Prostate gland (tissue), 2 donors: Measurements from ENCODE around the gene LBP. TPM values are rescaled to one million over a fixed set of nuclear protein-coding genes. Genes with fewer than 3 reads are reported as not detected.
A peak's percentile ranks its signal among the peaks of the same experiment; 100 is the strongest.
"Not testable (repeated sequence)": the region's sequence is repeated elsewhere in the genome, so short reads cannot be mapped to it uniquely, and the experiment has no call there.

ENCODE experiments used
- DNase-seq: peaks from one replicate; pipeline ENCODE4 v3.0.0-alpha.2; 2019; ENCODE audit warnings: low spot score
- H3K27ac ChIP-seq, 2 donors: fragments of 200-600 bp; sonication (generic); 2 replicates each; pipeline ENCODE4 v1.5.1; 2017 to 2019
- H3K27me3 ChIP-seq: fragments of 200-600 bp; sonication (generic); replicated peaks from 2 replicates; pipeline ENCODE4 v1.5.1; 2019; ENCODE audit not compliant: insufficient read depth
- H3K36me3 ChIP-seq, 2 donors: fragments of 200-600 bp; sonication (generic); 1 replicate in 1 of 2; 2 replicates in 1 of 2; pipeline versions ENCODE4 v1.5.1 to v1.8.1; 2017 to 2019
- H3K4me1 ChIP-seq: fragments of 200-600 bp; sonication (generic); replicated peaks from 2 replicates; pipeline ENCODE4 v1.5.1; 2019
- H3K4me3 ChIP-seq, 2 donors: fragments of 200-600 bp; sonication (generic); 2 replicates each; pipeline ENCODE4 v1.5.1; 2017 to 2019
- H3K9me3 ChIP-seq: fragments of 200-600 bp; sonication (generic); 2 replicates; pipeline ENCODE4 v1.5.1; 2017
- POLR2A ChIP-seq: fragments of 450-650 bp; IDR thresholded peaks from one replicate; pipeline ENCODE4 v1.6.1; 2016; ENCODE audit warnings: antibody characterized with exemption, mild to moderate bottlenecking
- POLR2AphosphoS5 ChIP-seq: sonication (generic); formaldehyde crosslinking; IDR thresholded peaks from one replicate; pipeline ENCODE4 v1.6.1; 2017; ENCODE audit warnings: antibody characterized with exemption
- WGBS: methylation state at CpG from one replicate; pipeline ENCODE4 v1.1.5; 2018; 5-methylcytosine and 5-hydroxymethylcytosine counted together
- intact Hi-C: fragments of 100-400 bp; cut with DNase I; formaldehyde crosslinking; loops from one replicate; pipeline ENCODE4 v1.14.2; 2022
- total RNA-seq, 2 donors: library from RNA; depleted of rRNA; stranded (reverse); fragments of >200 nt; gene quantifications; one replicate each; pipeline ENCODE4 v1.1.0, GENCODE V29; 2016
- TF ChIP-seq, protein P1 (sequence below), 4 experiments: fragments of 200-600 bp in 2 of 4; fragments of 450-650 bp in 2 of 4; sonication (generic) in 2 of 4; IDR thresholded peaks; 1 replicate in 3 of 4; 2 replicates in 1 of 4; pipeline ENCODE4 v1.5.1; 2016 to 2019; ENCODE audit warnings: antibody characterized with exemption in 4 of 4, mild to moderate bottlenecking in 2 of 4, moderate library complexity in 2 of 4

Gene LBP
- total RNA-seq, 2 donors from 2014 or later = 1.1 TPM; not detected in 1

GRCh38 chr20:38311491-38311890, 34.8 kb upstream of the LBP start:
- H3K4me1 ChIP-seq = no peaks in the 10 kb centered on the region
- H3K9me3 ChIP-seq = no peaks in the 10 kb centered on the region
- no peaks in the 10 kb centered on the region for H3K27me3 ChIP-seq
- intact Hi-C loops = no loop called here
- DNase-seq = no peak
- no peaks in the 10 kb centered on the region for H3K36me3 ChIP-seq
- 52% methylated on average over 3 of the region's 3 CpGs for WGBS
- no peak overlapping the region for H3K4me3 ChIP-seq
- no peak overlapping the region for H3K27ac ChIP-seq
- TF ChIP-seq POLR2AphosphoS5 (no peak), POLR2A (no peak)
- TF ChIP-seq, protein P1, sequence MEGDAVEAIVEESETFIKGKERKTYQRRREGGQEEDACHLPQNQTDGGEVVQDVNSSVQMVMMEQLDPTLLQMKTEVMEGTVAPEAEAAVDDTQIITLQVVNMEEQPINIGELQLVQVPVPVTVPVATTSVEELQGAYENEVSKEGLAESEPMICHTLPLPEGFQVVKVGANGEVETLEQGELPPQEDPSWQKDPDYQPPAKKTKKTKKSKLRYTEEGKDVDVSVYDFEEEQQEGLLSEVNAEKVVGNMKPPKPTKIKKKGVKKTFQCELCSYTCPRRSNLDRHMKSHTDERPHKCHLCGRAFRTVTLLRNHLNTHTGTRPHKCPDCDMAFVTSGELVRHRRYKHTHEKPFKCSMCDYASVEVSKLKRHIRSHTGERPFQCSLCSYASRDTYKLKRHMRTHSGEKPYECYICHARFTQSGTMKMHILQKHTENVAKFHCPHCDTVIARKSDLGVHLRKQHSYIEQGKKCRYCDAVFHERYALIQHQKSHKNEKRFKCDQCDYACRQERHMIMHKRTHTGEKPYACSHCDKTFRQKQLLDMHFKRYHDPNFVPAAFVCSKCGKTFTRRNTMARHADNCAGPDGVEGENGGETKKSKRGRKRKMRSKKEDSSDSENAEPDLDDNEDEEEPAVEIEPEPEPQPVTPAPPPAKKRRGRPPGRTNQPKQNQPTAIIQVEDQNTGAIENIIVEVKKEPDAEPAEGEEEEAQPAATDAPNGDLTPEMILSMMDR (IDR thresholded peaks at IDR 0.05) = no peak

- no peak overlapping the region for H3K27ac ChIP-seq
- no peaks in the 10 kb centered on the region for H3K9me3 ChIP-seq
- 95% methylated on average over 2 of the region's 2 CpGs for WGBS
- H3K4me1 ChIP-seq = no peaks in the 10 kb centered on the region
- no peaks in the 10 kb centered on the region for H3K36me3 ChIP-seq
- TF ChIP-seq POLR2AphosphoS5 (no peak), POLR2A (no peak)
- TF ChIP-seq, protein P1 (IDR thresholded peaks at IDR 0.05) = no peak
- no peak overlapping the region for H3K4me3 ChIP-seq
- no peaks in the 10 kb centered on the region for H3K27me3 ChIP-seq
- no peak for DNase-seq
- intact Hi-C loops = no loop called here
These were observed 32.6 kb upstream of the LBP start for GRCh38 chr20:38313676-38314075.

- H3K27me3 ChIP-seq, H3K36me3 ChIP-seq, DNase-seq, H3K4me3 ChIP-seq, H3K27ac ChIP-seq, intact Hi-C loops, H3K4me1 ChIP-seq, H3K9me3 ChIP-seq: not testable (repeated sequence)
- 91% methylated on average over 1 of the region's 1 CpG for WGBS
These were observed 31.9 kb upstream of the LBP start for GRCh38 chr20:38314350-38314749.

GRCh38 chr20:38315290-38315966, 30.9 kb upstream of the LBP start:
- Histone ChIP-seq H3K27ac (no peak overlapping the region), H3K27me3 (no peaks in the 10 kb centered on the region), H3K4me3 (no peak overlapping the region), H3K36me3 (no peaks in the 10 kb centered on the region), H3K4me1 (no peaks in the 10 kb centered on the region), H3K9me3 (no peaks in the 10 kb centered on the region)
- DNase-seq = no peak
- TF ChIP-seq POLR2A (no peak), POLR2AphosphoS5 (no peak)
- TF ChIP-seq, protein P1 (IDR thresholded peaks at IDR 0.05) = peak in 1 of 4 experiments; percentile 18
- intact Hi-C loops = no loop called here
- 69% methylated on average over 5 of the region's 5 CpGs for WGBS

DNA sequence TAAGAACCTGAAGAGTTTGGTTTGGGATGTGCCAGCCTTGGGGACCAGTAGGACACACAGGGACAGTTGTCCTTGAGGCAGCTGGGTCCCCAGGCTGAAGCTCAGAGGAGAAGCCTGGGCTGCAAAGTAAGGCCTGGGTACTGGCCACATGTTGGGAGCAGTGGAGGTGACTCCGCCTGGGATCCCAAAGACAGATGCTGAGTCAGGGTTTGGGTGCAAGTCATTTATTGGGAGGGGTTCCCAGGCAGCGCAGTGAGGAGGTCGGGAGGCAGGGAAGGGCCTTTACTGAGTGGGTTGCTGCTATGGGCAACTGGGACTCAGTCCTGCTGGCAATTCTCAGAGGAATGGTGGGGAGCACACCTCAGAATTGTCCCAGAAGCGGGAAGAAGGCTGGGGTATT, 29.9 kb upstream of the LBP start:
- 96% methylated on average over 4 of the region's 4 CpGs for WGBS
- Histone ChIP-seq H3K9me3 (no peaks in the 10 kb centered on the region), H3K27ac (no peak overlapping the region), H3K27me3 (no peaks in the 10 kb centered on the region), H3K4me3 (no peak overlapping the region), H3K4me1 (no peaks in the 10 kb centered on the region), H3K36me3 (no peaks in the 10 kb centered on the region)
- no peak for DNase-seq
- TF ChIP-seq, protein P1 (IDR thresholded peaks at IDR 0.05) = no peak
- TF ChIP-seq POLR2A (no peak), POLR2AphosphoS5 (no peak)
- intact Hi-C loops = no loop called here
